Nephron progenitor cell (in vitro differentiated cells): ENCODE results near the gene MALT1.

Experiments used
- DNase-seq: peaks from one replicate; pipeline ENCODE4 v3.0.0; 2021
- H3K27ac Mint-ChIP-seq: 2 replicates; pipeline ENCODE4 v1.8.0; 2021; ENCODE audit warnings: mild to moderate bottlenecking, moderate library complexity, mixed read lengths
- H3K27me3 Mint-ChIP-seq: 2 replicates; pipeline ENCODE4 v1.8.0; 2021; ENCODE audit warnings: mild to moderate bottlenecking, low read depth, mixed read lengths; ENCODE audit not compliant: poor library complexity
- H3K36me3 Mint-ChIP-seq: 2 replicates; pipeline ENCODE4 v1.8.0; 2021; ENCODE audit warnings: low read depth, mixed read lengths
- H3K4me1 Mint-ChIP-seq: 2 replicates; pipeline ENCODE4 v1.8.0; 2021; ENCODE audit warnings: mixed read lengths
- H3K4me3 Mint-ChIP-seq: 2 replicates; pipeline ENCODE4 v1.8.0; 2021; ENCODE audit warnings: mild to moderate bottlenecking, moderate library complexity, mixed read lengths
- H3K9me3 Mint-ChIP-seq: 2 replicates; pipeline ENCODE4 v1.8.0; 2021; ENCODE audit warnings: mild to moderate bottlenecking, moderate library complexity, mixed read lengths
- TF ChIP-seq, protein P1 (sequence below): fragments of 200-600 bp; sonication (generic); IDR thresholded peaks from 2 replicates; pipeline ENCODE4 v1.5.0; 2021; ENCODE audit warnings: antibody characterized with exemption

The MALT1 gene

DNA sequence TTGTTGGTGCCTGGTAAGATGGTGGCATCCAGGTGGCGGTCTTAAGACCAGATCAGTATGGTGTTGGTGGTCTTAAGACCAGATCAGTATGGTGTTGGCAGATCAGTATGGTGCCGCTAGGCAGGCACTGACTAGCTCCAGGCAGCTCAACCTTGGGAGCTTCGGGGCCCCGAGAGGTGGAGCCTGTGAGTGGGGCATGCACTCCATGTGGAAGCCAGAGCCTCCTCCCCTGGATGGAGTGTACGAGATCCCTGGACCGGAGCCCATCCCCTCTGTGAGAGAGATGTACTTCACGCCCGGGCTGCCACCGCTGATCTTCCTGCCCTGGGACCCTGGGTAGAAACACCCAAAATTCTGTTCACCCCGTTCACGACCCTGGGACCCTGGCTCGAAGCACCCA is 19.0 kb downstream of the MALT1 start:
- H3K4me3 Mint-ChIP-seq: no peak overlapping the region
- DNase-seq: no peak
- H3K36me3 Mint-ChIP-seq: peaks cover 59% of the 10 kb centered on the region
- H3K9me3 Mint-ChIP-seq: no peaks in the 10 kb centered on the region
- H3K27me3 Mint-ChIP-seq: no peaks in the 10 kb centered on the region
- TF ChIP-seq, protein P1, sequence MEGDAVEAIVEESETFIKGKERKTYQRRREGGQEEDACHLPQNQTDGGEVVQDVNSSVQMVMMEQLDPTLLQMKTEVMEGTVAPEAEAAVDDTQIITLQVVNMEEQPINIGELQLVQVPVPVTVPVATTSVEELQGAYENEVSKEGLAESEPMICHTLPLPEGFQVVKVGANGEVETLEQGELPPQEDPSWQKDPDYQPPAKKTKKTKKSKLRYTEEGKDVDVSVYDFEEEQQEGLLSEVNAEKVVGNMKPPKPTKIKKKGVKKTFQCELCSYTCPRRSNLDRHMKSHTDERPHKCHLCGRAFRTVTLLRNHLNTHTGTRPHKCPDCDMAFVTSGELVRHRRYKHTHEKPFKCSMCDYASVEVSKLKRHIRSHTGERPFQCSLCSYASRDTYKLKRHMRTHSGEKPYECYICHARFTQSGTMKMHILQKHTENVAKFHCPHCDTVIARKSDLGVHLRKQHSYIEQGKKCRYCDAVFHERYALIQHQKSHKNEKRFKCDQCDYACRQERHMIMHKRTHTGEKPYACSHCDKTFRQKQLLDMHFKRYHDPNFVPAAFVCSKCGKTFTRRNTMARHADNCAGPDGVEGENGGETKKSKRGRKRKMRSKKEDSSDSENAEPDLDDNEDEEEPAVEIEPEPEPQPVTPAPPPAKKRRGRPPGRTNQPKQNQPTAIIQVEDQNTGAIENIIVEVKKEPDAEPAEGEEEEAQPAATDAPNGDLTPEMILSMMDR: no peak
- H3K27ac Mint-ChIP-seq: no peak overlapping the region
- no peaks in the 10 kb centered on the region for H3K4me1 Mint-ChIP-seq

DNA sequence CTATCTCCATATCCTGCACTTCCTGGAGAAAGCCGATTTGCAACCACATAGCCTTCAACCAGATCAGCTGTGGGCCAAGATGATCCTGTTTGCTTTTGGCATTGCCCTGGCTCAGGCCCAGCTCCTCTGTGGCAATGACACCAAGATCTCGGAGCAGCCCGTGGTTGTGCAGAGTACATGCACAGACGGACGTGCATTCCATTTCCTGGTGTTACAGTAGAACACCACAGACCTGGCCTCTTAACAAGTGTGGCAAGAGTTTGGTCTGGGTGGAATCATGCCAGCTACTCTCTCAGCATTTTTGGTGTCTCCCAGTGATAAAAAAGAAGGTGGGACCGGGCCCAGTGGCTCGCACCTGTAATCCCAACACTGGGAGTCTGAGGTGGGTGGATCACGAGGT is 20.0 kb downstream of the MALT1 start:
- Mint-ChIP-seq H3K9me3 (no peaks in the 10 kb centered on the region), H3K4me1 (no peaks in the 10 kb centered on the region), H3K4me3 (no peak overlapping the region), H3K27ac (no peak overlapping the region), H3K36me3 (peaks cover 68% of the 10 kb centered on the region), H3K27me3 (no peaks in the 10 kb centered on the region)
- DNase-seq: no peak
- TF ChIP-seq, protein P1: no peak

DNA sequence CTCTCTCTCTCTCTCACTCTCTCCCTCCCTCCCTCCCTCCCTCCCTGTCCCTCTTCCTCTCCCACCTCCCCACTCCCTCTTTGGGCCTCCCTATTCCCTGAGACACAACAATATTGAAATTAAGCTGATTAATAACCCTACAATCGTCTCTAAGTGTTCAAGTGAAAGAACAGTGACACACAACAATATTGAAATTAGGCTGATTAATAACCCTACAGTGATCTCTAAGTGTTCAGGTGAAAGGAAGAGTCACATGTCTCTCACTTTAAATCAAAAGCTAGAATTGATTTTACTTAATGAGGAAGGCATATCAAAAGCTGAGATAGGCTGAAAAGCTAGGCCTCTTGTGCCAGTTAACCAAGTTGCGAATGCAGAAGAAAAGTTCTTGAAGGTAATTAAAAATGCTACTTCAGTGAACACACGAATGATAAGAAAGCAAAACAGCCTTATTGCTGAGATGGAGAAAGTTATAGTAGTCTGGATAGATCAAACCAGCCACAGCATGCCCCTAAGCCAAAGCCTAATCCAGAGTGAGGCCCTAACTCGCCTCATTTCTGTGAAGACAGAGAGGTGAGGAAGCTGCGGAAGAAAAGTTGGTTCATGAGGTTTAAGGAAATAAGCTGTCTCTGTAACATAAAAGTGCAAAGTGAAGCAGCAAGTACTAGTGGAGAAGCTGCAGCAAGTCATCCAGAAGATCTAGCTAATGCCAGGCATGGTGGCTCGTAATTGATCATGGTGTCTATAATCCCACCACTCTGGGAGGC is 21.3 kb downstream of the MALT1 start:
- Mint-ChIP-seq H3K9me3 (no peaks in the 10 kb centered on the region), H3K27me3 (no peaks in the 10 kb centered on the region), H3K4me1 (no peaks in the 10 kb centered on the region), H3K36me3 (peaks cover 72% of the 10 kb centered on the region), H3K27ac (peak overlapping the region; percentile 83), H3K4me3 (no peak overlapping the region)
- DNase-seq: no peak
- TF ChIP-seq, protein P1: no peak

DNA sequence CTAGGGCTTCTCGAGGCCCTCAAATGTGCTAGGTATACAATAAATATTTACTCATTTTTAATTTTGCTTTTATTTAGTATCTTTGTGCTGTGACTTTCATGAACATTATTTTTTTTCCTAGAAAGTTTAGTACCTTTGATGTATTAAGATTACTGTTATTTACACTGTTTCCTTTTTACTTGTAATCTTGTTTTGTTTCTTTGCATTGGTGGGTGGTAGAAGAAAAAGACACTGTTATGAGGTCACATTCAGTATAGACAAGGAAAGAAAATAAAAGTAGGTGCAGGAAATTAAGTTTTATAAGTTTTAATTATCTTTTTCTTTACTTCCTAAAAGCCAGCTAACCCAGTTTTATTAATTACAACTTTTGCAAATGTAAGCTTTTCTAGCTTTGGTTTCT is 23.0 kb downstream of the MALT1 start:
- Mint-ChIP-seq H3K36me3 (peaks cover 62% of the 10 kb centered on the region), H3K4me3 (no peak overlapping the region), H3K27me3 (no peaks in the 10 kb centered on the region), H3K4me1 (no peaks in the 10 kb centered on the region), H3K27ac (no peak overlapping the region), H3K9me3 (no peaks in the 10 kb centered on the region)
- no peak for DNase-seq
- TF ChIP-seq, protein P1: no peak

DNA sequence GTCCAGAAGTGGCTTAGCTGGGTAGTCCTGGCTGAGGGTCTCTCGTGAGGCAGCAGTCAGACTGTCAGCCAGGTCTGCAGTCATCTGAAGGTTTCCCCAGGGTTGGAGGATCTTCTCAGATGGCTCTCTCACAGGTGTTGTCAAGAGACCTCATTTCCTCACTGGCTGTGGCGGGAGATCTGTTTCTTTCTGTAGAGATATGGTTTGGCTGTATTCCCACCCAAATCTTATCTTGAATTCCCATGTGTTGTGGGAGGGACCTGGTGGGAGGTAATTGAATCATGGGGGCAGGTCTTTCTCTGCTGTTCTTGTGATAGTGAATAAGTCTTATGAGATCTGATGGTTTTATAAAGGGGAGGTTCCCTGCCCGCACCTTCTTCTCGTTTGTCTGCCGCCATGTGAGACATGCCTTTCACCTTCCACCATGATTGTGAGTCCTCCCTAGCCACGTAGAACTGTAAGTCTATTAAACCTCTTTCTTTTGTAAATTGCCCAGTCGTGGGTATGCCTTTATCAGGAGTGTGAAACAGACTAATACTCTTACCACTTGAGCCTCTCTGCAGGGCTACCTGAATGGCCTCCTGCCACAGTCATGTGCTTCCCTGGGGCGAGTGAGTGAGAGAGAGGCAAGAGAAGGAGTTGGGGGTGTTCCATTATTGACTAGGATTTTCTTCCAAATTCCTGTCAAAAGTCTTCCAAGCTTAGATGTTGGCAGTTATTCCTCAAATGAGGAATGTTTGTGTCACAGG is 23.6 kb downstream of the MALT1 start:
- Mint-ChIP-seq H3K27me3 (no peaks in the 10 kb centered on the region), H3K4me3 (no peak overlapping the region), H3K27ac (no peak overlapping the region), H3K9me3 (no peaks in the 10 kb centered on the region), H3K4me1 (no peaks in the 10 kb centered on the region), H3K36me3 (peaks cover 55% of the 10 kb centered on the region)
- TF ChIP-seq, protein P1: no peak
- DNase-seq: no peak
